Activated T-helper 1 cell treated with Interleukin-2 at 50 U/mL for 16 hours (primary cell): ENCODE data around the gene C2CD5.
"Not testable (repeated sequence)": the region's sequence is repeated elsewhere in the genome, so short reads cannot be mapped to it uniquely, and the experiment has no call there.

Experiments used
- DNase-seq: peaks from one replicate; pipeline ENCODE4 v3.0.0-alpha.2; 2020; ENCODE audit warnings: low read depth

Gene C2CD5

DNA sequence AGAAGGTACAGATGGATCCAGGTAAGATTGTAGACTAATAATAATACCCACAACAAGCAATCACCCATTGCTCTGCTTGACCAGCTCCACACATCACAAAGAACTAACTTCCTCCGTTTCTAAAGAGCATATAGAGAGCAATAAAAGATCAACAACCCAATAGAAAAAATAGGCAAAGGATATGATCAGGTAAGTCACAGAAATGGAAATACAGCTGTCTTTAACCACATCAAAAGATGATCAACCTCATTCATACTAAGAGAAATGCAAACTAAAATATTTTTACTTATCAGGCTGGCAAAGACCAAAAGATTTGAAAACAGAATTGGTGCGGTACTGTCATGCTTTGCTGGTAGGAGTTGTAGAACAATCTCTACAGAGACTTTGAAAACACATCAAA is 8.9 kb downstream of the C2CD5 start:
- no peak for DNase-seq

DNA sequence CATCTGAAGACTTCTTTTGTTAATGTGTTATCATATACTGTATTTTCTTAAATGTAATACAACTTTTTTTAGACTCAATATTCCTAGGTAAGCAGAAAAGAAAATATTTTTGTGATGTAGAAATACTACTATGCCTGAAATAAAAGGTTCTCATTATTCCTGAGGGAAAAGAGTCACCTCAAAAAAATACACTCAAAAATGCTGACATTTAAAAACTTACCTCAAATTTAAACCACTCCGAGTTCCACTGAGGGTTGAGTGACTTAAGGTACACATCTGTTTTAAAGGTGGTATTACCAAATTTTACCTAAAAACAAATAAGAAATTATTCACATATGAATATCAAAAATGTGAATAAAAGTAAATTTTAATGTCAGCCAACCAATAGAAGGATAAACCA is 9.3 kb downstream of the C2CD5 start:
- no peak for DNase-seq

DNA sequence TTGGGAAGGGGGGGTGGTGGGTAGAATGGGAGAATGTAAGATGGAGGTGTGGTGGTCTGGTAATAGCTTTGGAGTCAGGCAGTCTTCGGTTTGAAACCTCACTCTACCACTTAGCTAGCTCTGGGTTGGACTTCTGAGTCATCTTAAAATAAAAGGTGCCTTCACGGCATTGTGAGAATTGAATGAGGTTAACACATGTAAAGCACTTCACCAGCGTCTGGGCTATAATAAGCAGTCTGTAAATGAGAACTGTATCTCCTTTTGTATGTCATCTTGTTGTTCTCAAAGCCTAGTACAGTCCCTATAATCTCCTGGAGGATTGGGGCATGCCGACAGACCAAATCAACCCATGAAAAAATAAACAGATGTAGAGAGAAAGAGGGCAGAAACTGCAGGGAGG is 11.2 kb downstream of the C2CD5 start:
- no peak for DNase-seq

DNA sequence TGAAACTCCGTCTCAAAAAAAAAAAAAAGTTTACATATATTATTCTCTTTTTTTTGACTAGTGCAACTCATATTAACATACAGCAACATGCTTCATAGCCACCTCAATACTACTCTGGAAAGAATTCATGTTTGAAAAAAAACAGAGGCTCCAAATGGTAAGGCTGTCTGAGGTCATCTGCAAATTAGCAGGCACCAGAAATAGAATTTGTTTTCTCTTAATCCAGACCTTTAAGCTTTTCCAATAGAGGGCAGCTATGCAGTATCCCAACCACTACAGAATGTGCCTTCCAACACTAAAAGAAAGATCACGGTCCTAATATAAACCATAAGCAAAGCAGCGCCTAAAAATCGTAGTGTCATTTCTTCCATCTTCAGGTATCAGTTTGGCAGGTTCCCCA is 12.0 kb downstream of the C2CD5 start:
- DNase-seq: no peak

- DNase-seq: no peak
Measured at GRCh38 chr12:22531205-22531604, 13.1 kb downstream of the C2CD5 start.

GRCh38 chr12:22529281-22530060 is 14.9 kb downstream of the C2CD5 start:
- no peak for DNase-seq

- no peak for DNase-seq
Measured at GRCh38 chr12:22527999-22528398, 16.3 kb downstream of the C2CD5 start.

DNA sequence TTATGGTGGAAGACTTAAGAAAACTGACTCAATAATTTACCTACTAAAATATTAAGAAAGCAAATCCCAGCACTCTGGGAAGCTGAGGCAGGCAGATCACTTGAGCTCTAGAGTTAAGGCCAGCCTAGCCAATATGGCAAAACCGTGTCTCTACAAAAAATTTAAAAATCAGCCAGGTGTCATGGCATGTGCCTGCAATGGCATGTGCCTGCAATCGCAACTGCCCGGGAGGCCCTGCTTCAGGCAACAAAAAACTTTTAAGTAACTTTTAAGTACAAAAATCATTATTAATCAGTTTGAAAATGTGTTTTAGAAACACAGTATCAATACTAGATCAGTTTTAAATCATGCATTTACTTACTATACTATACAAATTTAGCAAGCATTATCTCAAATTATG is 17.5 kb downstream of the C2CD5 start:
- no peak for DNase-seq

- DNase-seq: no peak
Measured at GRCh38 chr12:22525426-22525825, 18.9 kb downstream of the C2CD5 start.

- DNase-seq: no peak
Measured at GRCh38 chr12:22518998-22519397, 25.3 kb downstream of the C2CD5 start.

DNA sequence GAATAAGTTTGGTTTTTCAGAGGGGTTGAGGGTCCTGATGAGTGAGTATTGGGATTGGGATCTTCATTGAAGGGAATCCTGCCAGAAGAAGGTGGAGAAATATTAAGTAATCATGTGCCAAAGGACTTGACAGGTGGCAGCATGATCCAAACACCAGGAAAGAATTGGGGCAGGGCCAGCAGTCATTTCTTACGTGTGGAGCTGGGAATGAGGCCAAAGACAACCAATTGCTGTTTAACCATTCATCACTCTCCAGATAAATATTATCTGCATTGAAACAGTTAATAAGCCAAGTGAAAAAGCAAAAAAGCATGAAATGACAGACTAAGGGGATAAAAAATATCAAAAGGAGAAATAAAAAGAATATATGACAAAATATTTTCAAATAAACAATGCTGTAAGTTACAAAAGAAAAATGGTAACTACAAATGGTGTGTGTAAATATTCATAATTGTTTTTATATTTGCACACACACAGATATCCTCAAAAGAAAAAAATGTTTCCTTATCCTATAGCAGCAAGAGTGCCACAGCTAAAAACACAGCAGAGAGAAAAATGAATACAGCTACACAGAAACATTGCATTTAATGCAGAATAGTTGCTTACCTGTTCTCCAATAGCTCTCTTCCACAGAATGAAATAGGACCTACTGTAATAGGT is 26.2 kb downstream of the C2CD5 start:
- DNase-seq: no peak

DNA sequence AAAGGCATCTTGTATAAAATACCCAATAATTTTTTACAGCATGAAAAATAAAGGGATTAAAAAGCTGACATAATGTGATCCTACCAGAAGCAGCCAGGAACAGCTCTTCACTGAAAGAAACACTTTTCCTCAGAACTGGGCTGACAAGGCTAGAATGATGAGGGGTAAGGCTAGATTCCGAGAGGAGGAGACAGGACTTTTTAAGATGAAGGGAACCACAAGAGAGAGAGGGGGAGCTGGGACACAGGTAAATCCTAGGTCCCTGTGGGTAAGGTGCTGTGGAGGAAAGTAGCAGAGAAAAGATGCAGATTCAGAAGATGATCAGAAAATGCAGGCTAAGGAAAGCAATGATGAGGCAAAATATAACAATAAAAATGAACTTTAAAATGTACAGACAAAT is 29.5 kb downstream of the C2CD5 start:
- no peak for DNase-seq

DNA sequence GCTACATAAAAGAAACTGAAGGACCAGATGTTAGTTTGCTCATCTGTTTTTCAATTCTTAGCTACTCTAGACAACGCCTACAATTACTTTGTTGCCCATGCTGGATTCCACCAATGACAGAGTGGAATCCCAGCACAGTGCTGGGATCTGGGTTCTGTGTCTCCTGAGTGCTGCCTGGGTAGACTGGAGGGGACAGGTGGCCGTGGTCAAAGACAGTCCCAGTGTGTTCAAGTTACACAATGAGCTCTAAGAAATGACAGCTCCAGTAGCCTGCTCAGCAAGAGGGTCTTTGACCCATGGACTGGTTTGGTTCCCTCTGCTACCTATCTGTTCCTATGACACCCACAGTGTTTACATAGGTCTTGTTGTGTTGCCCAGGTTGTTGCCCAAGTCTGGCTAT is 38.5 kb downstream of the C2CD5 start:
- no peak for DNase-seq

- no peak for DNase-seq
Measured at GRCh38 chr12:22500100-22500499, 44.2 kb downstream of the C2CD5 start.

- no peak for DNase-seq
Measured at GRCh38 chr12:22499445-22499844, 44.9 kb downstream of the C2CD5 start.

DNA sequence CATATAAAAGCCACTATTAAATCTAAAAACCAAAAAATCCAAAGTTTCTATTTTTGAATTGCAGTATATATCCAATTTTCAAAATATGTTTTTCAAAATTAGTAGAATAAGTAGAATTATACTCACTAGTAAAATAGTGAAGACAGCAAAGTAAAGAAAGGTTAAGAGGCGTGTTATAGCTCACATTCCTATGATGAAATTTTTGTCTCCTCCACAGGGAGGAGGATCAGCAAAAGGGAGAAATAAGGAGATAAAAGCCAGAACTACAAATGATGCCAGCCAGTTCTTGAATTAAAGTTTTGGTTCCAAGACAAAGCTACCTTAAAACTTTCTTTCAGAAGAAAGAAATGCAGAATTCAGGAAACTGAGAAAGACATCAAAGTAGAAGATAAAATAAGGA is 50.0 kb downstream of the C2CD5 start:
- DNase-seq: no peak

- DNase-seq: no peak
Measured at GRCh38 chr12:22491034-22491433, 53.3 kb downstream of the C2CD5 start.

- no peak for DNase-seq
Measured at GRCh38 chr12:22488478-22488877, 55.9 kb downstream of the C2CD5 start.

GRCh38 chr12:22487683-22488082 is 56.7 kb downstream of the C2CD5 start:
- not testable (repeated sequence) for DNase-seq

- no peak for DNase-seq
Measured at GRCh38 chr12:22481547-22482104, 62.7 kb downstream of the C2CD5 start.

- DNase-seq: not testable (repeated sequence)
Measured at GRCh38 chr12:22480814-22481213, 63.5 kb downstream of the C2CD5 start.

DNA sequence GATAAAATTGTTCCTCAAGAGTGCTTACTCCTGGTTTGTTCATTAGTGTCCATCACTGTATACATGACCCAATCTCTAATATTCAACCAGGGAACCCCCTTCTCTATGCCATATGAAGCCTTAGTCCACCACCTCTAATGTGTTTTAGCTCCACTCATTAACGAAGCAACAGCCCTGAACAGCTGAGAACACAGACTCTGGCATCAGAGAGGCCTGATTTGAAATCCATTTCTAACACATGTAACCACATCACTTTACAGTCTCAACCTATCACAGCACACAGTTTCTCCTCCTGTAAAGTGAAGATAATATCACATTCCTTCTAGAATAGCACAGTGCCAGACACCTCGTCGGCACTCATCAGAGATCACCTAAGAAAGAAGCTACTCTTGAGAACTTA is 64.3 kb downstream of the C2CD5 start:
- DNase-seq: no peak

GRCh38 chr12:22477894-22478287 is 66.5 kb downstream of the C2CD5 start:
- no peak for DNase-seq
